Measurements from ENCODE around the gene GATAD2B. TPM values are rescaled to one million over a fixed set of nuclear protein-coding genes. Genes with fewer than 3 reads are reported as not detected.
"Not testable (repeated sequence)": the region's sequence is repeated elsewhere in the genome, so short reads cannot be mapped to it uniquely, and the experiment has no call there.

Gene GATAD2B
- total RNA-seq, 1 experiment from 2014 or later: 8.7 TPM

DNA sequence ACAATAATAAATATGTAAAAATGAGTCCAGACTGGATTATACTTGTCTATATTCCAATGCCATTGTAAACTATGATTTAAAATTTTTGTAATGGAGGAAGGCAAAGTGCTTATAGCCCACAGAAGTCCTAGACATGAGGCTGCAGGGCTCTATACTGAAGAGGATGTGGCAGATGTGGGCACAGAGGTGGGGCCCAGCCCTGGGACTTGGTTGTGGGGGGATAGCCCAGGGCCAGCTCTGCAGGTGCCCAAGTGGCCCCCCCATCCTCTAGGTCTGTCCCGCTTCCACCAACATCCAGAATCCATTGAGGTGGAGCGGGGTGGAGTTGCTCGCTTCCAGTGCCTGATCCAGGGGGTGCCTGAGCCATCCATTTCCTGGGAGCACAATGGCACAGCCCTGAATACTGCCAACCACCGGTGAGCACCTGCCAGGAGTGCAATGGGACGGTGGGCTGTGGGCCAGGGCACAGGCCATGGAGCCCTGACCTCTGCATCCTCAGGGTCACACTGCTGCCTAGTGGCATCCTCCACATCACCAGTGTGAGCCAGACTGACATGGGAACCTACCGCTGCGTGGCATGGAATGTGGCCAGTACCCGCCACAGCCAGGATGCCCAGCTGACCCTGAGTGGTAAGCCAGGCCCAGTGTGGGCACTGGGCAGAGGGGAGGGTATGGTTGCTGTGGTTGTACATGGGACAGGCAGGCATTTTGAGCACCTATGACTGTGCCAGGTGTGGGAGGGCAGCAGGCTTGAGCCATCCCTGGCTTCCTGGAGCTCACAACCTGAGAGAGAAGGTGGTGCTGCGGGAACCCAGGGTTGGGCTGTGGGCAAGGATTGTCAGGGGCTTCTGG lies 126.6 kb downstream of the GATAD2B start:
- DNase-seq (ENCODE audit: low read depth): no peak

DNA sequence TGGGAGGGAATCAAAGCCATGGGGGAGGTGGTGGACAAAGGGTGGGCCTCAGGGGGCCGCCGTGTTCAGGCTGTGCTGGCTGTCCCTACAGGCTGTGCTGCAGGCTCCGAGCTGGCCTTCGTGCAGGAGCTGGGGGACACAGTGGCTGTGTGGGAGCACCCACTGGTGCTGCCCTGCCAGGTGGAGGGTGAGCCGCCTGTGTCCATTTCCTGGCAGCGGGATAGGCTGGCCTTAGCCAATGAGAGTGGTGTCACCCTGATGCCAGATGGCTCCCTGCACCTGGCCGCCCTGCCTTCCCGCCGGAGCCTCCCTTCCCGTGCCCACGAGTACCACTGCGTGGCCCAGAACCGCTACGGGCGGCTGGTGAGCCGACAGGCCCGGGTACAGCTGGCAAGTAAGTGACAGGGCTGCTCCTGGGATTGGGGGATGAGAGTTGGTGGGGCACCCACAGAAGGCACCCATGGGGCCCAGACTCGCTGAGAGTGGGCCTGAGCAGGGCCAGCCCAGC lies 127.4 kb downstream of the GATAD2B start:
- no peak for DNase-seq (ENCODE audit: low read depth)

DNA sequence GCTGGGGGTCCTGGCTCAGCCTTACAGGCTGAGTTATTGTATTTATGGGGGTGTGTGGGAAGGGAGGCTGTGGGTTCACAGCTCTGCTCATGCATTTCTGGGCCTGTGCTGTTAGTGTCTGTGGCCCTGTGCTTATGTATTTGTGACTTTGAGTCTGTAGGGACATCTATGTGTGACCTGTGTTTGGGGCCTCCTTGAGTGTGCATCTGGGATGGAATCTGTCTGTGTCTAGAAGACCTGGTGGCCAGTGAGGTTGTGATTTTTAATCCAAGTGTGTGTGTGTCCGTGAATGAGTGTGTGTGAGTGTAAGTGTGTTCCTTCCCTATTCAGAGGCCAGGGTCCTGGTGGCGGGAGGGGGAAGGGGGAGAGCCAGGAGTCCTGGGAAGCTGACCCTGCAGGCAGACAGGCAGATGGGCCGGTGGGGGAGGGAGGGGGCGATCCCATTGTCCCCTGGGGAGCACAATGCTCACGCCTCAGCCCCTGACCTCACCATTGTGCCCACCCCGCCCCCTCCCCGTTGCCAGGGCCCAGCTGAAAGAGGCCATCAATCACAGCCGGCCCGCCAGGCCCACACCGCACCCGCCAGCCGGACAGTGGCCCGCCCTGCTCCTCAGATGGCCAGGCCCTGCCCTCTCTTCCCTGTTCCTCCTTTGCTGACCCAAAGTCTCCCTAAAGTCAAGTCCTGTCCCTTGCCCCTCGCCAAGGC lies 128.0 kb downstream of the GATAD2B start:
- no peak for DNase-seq (ENCODE audit: low read depth)

- DNase-seq (ENCODE audit: low read depth): no peak
Observed at GRCh38 chr1:153793973-153794615, 128.7 kb downstream of the GATAD2B start.

DNA sequence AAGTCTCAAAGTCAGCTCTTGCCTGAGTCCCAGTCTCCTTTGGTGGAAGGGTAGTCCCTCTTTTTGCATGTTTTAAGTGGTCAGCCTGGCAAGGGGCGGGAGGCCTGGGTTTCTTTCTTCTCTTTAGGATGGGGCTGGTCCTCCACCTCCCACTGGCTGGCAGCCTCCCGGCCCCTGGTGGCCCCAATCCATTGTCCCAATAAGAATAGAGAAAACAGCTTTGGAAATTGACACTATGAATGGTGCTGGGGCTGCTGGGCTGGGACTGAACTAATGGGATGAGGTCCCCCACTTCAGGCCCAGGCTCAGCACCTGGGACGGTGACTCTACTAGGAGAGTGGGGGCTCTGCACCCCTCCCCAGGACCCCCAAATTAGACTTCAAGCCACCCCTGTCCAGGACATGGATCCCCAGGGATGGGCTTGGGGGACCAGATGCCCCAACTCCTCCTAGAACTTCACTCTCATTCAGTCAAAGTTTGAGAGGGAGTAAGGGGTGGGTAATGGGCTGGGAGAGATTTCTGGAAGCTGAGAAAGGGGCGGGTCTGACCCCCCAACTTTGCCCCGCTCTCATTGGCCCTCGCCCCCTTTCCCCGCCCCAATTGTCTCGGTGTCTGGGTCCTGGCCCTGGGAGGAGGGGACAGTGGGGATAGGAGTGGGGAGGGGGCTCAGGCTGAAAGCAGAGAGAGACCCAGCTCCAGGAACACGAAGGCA lies 129.4 kb downstream of the GATAD2B start:
- no peak for DNase-seq (ENCODE audit: low read depth)

- DNase-seq (ENCODE audit: low read depth): no peak
Observed at GRCh38 chr1:153792631-153793041, 130.1 kb downstream of the GATAD2B start.

GRCh38 chr1:153791648-153792253 lies 131.0 kb downstream of the GATAD2B start:
- peak; percentile 63 for DNase-seq (ENCODE audit: low read depth)

GRCh38 chr1:153790966-153791647 lies 131.7 kb downstream of the GATAD2B start:
- DNase-seq (ENCODE audit: low read depth): peak; percentile 81

DNA sequence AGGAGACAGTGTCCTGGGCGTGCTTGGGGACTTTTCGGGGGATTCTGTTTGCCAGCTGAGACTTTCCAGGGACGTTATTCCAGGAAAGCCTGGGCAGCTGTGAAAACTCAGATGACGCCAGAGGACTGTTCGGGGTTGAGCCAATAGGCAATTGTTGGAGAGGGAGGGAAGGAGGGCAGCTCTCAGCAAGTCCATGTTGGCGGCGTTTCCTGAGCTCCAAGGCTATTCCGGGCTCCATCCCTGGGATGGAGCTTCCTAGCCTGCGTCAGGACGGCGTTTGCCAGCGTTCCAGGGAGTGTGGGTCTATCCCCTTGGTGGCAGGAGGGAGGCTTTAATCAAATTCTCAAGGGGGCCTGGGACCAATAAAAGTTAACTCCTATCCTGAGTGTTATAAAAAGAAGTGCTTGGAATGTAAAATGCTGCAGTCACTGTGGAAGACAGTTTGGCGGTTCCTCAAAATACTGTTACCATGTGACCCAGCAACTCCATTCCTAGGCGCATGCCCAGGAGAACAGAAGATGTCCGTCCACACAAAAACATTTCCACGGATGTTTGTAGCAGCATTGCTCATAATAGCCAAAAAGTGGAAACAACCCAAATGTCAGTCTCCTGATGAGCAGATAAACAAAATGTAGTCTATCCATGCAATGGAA lies 132.3 kb downstream of the GATAD2B start:
- peak; percentile 42 for DNase-seq (ENCODE audit: low read depth)

DNA sequence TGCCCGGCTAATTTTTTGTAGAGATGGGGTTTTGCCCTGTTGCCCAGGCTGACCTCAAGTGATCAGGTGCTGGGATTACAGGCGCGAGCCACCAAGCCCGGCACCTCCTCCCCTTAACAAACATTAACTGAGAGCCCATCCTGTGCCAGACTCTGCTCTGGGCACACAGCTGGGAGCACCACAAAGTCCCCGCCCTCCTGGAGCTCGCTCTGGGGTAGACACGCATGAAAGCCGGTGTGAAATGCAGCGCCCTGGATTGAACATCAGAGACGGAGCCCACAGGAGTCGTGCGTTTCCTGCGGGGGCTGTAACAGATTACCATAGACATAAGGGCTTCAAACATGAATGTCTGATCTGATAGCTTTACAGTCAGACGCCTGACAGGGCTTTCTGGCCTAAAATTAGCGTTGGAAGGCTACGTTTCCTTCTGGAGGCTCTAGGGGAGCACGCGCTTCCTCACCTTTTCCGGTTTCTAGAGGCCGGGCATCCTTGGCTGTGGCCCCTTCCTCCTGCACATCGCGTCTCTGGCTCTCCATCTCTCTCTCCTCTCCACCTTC lies 133.2 kb downstream of the GATAD2B start:
- no peak for DNase-seq (ENCODE audit: low read depth)

DNA sequence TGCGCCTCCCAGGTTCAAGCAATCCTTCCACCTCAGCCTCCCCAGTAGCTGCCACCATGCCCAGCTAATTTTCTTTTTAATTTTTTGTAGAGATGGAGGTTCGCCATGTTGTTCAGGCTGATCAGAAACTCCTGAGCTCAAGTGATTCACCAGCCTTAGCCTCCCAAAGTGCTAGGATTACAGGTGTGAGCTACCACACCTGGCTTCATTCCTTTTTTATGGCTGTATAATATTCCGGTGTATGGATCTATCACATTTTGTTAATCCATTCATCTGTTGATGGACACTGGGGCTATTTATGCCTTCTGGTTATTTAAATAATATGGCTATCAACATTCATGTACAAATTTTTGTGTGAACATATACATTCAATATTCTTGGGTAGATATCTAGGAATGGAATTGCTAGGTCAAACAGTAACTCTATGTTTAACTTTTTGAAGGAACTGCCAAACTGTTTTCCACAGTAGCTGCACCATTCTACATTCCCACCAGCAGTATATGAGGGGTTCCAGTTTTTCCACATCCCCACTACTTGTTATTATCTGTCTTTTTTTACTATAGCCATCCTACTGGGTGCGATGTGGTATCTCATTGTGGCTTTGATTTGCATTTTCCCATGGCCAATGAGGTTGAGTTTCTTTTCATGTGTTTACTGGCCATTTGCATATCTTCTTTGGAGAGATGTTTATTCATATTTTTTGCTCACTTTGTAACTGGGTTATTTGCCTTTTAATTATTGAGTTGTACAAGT lies 136.6 kb downstream of the GATAD2B start:
- no peak for DNase-seq (ENCODE audit: low read depth)

DNA sequence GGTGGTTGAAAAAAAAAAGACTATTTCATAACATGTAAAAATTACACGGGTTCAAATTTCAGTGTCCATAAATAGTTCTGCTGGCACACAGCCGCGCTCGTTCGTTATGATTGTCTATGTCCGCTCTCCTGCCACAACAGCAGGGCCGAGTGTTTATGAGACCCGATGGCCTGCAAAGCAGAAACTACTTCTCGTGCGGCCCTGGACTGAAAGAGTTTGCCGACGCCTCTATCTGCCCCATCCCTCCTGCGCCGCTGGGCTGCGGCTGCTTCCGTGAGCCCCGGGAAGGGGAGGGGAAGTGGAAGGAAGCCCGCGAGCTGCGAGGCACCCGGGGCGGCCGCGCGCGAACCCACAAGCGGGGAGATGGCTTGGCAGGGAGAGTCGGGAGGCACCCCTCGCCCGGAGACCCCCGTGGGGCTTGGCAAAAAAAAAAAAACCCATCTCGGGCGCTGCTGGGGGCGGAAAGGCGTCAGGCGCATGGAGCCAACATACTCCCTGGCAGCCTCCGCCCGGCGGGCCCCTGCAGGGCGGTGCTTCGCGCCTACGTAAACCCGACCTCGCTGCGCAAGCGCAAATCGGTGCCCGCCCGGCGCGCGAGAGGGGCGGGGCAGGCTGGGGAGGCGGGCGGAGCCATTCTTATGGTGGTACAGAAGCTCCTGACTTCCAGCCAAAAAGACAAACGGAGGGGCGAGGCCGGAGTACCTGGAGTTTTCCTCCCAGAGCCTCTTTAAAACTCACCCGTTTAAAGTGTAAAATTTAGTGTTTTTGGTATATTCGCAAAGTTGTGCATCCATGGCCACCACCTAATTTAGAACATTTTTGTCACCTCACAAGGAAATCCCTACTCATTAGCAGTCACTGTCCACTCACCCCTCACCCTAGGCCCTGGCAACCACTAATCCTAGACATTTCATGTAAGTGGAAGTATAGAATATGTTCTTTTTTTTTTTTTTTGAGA lies 139.3 kb downstream of the GATAD2B start:
- DNase-seq (ENCODE audit: low read depth): peak; percentile 84

DNA sequence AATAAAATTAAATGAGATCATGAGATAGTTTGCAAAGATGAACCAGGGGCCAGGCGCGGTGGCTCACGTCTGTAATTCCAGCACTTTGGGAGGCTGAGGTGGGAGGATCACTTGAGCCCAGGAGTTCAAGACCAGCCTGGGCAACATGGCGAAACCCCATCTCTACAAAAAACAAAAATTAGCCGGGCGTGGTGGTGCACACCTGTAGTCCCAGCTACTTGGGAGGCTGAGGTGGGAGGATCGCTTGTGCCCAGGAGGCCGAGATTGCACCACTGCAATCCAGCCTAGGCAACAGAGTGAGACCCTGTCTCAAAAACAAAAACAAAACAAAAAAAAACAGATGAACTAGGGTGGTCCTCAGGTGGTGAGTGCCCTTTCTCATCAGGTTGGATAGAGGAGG lies 140.1 kb downstream of the GATAD2B start:
- not testable (repeated sequence) for DNase-seq (ENCODE audit: low read depth)

DNA sequence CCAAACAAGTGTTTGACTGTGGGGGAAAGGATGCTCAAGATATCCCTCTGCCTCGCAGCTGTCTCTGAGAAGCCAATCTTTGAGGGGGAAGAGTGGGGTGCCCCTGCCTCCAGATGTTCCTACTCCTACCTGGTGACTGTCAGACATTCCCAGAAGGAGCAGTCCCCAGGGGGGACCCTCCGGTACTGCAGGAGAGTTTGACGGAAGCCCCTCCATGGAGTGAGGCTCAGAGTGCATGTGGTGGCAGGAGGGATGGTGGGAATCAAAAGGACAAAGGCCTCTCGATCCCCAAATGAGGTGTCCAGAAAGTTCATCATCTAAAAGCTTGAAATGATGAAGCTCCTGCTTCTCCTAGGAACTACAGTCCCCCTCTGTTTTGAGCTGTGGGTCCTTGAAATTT lies 142.2 kb downstream of the GATAD2B start:
- DNase-seq (ENCODE audit: low read depth): no peak

DNA sequence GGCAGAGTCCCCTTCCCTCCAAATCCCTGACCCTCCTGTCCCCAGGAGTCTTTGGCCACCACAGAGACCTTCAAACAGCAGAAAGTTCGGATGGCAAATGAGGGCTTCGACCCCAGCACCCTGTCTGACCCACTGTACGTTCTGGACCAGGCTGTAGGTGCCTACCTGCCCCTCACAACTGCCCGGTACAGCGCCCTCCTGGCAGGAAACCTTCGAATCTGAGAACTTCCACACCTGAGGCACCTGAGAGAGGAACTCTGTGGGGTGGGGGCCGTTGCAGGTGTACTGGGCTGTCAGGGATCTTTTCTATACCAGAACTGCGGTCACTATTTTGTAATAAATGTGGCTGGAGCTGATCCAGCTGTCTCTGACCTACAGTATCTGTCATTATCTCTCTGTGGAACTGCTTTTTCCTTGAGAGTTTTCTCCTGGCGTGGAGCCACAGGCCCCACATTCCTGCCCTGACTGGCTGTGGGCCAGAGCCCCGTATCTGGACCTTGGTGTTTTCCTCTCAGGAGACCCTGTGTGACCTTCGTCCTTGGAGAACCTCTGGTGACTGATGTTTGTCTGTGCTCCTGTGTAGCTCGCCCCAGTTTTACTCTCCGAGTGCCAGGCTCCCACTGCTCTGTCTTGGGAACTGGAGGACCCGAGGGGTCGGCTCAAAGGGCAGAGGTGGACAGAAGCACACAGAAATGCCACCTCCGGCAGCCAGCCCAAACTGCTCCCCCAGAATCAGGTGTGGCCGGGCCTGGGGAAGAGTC lies 142.8 kb downstream of the GATAD2B start:
- DNase-seq (ENCODE audit: low read depth): no peak

- no peak for DNase-seq (ENCODE audit: low read depth)
Observed at GRCh38 chr1:153778824-153779519, 143.8 kb downstream of the GATAD2B start.

All from M059J (cell line).